HCT116 (cell line): ENCODE measurements around the gene CALN1. TPM values are rescaled to one million over a fixed set of nuclear protein-coding genes. Genes with fewer than 3 reads are reported as not detected.
"Not testable (repeated sequence)": the region's sequence is repeated elsewhere in the genome, so short reads cannot be mapped to it uniquely, and the experiment has no call there.

ENCODE experiments used
- ATAC-seq: fragments of 200-7000 bp; cut with Tn5 transposase; 2 replicates; pipeline ENCODE4 v1.9.1; 2020; ENCODE audit warnings: mild to moderate bottlenecking, moderate library complexity
- BruUV-seq: library from RNA; stranded (reverse); fragments of 400-500 nt; replicated peaks from 2 replicates; lab custom pipeline; 2021; lab: Mats Ljungman, UMichigan
- CTCF ChIA-PET: fragments of 300-600 bp; sonication (Branson Sonifier 250); formaldehyde crosslinking; loops from one replicate; lab custom pipeline; 2021; ENCODE audit warnings: antibody characterized with exemption; lab: Charles Lee
- POLR2A ChIA-PET: fragments of 300-600, 350-600 bp; sonication (Branson Sonifier 250); formaldehyde crosslinking; loops from one replicate; lab custom pipeline; 2021; ENCODE audit warnings: antibody characterized with exemption; lab: Charles Lee
- RAD21 ChIA-PET, 2 experiments: fragments of 300-600 bp; sonication (Branson Sonifier 250); formaldehyde crosslinking; loops; one replicate each; lab custom pipeline; 2023; ENCODE audit warnings: low total read pairs in 2 of 2; ENCODE audit not compliant: uncharacterized antibody in 2 of 2, unreplicated experiment in 2 of 2, low non-redundant PET in 1 of 2; lab: Charles Lee
- DNase-seq: peaks from one replicate; pipeline ENCODE4 v3.0.0-alpha.2; 2010; ENCODE audit warnings: low read depth, low spot score
- H2AFZ ChIP-seq: fragments of 200-600 bp; shearing (Covaris generic), sonication (generic); 2 replicates; pipeline ENCODE4 v1.6.1; 2017; ENCODE audit warnings: low read depth, mixed run types, mixed read lengths, antibody characterized with exemption, low read length; ENCODE audit not compliant: poor library complexity, severe bottlenecking
- H3K27ac ChIP-seq: 2 replicates; pipeline ENCODE4 v1.5.1; 2012; ENCODE audit warnings: low read depth, low read length
- H3K27me3 ChIP-seq: fragments of 200-600 bp; sonication (generic); 2 replicates; pipeline ENCODE4 v1.6.1; 2016; ENCODE audit warnings: mixed run types, low read length, mixed read lengths; ENCODE audit not compliant: insufficient read depth
- H3K36me3 ChIP-seq, 2 experiments: fragments of 200-500 bp in 1 of 2; fragments of 200-600 bp in 1 of 2; sonication (Bioruptor generic) in 1 of 2; sonication (generic) in 1 of 2; 2 replicates each; pipeline versions ENCODE4 v1.5.1 to v1.6.1; 2014 to 2016; ENCODE audit warnings: low read length in 2 of 2, inconsistent platforms in 1 of 2, mixed read lengths in 1 of 2, mixed run types in 1 of 2; ENCODE audit not compliant: insufficient read depth in 2 of 2, control insufficient read depth in 1 of 2
- H3K4me1 ChIP-seq, 2 experiments: fragments of 200-600 bp in 1 of 2; sonication (generic) in 1 of 2; 2 replicates each; pipeline versions ENCODE4 v1.5.1 to v1.6.1; 2012 to 2017; ENCODE audit warnings: low read length in 2 of 2, inconsistent platforms in 1 of 2, mild to moderate bottlenecking in 1 of 2, mixed read lengths in 1 of 2, mixed run types in 1 of 2, moderate library complexity in 1 of 2; ENCODE audit not compliant: insufficient read depth in 2 of 2, control insufficient read depth in 1 of 2
- H3K4me2 ChIP-seq: fragments of 200-600 bp; sonication (generic); 2 replicates; pipeline ENCODE4 v1.6.1; 2017; ENCODE audit warnings: mixed run types, low read length, mixed read lengths
- H3K4me3 ChIP-seq, 2 experiments: fragments of 200-600 bp in 1 of 2; sonication (generic) in 1 of 2; replicated peaks in 1 of 2; 2 replicates each; pipeline ENCODE4 v1.5.1; 2011 to 2016; ENCODE audit warnings: low read length in 2 of 2, control low read depth in 1 of 2, low read depth in 1 of 2, mild to moderate bottlenecking in 1 of 2, mixed read lengths in 1 of 2, mixed run types in 1 of 2
- H3K79me2 ChIP-seq: fragments of 200-600 bp; sonication (generic); 2 replicates; pipeline ENCODE4 v1.6.1; 2017; ENCODE audit warnings: mild to moderate bottlenecking, mixed run types, low read length, moderate library complexity, mixed read lengths; ENCODE audit not compliant: insufficient read depth
- H3K9ac ChIP-seq: fragments of 200-600 bp; sonication (generic); 2 replicates; pipeline ENCODE4 v1.6.1; 2016; ENCODE audit warnings: low read length, mixed read lengths
- H3K9me2 ChIP-seq: fragments of 200-600 bp; sonication (generic), shearing (Covaris generic); 2 replicates; pipeline ENCODE4 v1.6.1; 2017; ENCODE audit warnings: mixed run types, mild to moderate bottlenecking, moderate library complexity; ENCODE audit not compliant: insufficient read depth
- H3K9me3 ChIP-seq, 2 experiments: fragments of 200-500 bp in 1 of 2; fragments of 200-600 bp in 1 of 2; sonication (Bioruptor generic) in 1 of 2; sonication (generic) in 1 of 2; 2 replicates each; pipeline ENCODE4 v1.6.1; 2014 to 2017; ENCODE audit warnings: low read length in 2 of 2, mixed read lengths in 2 of 2, inconsistent platforms in 1 of 2, low read depth in 1 of 2, mild to moderate bottlenecking in 1 of 2, mixed run types in 1 of 2, moderate library complexity in 1 of 2; ENCODE audit not compliant: control insufficient read depth in 1 of 2, insufficient read depth in 1 of 2
- H4K20me1 ChIP-seq: fragments of 200-600 bp; sonication (generic), shearing (Covaris generic); 2 replicates; pipeline ENCODE4 v1.6.1; 2017; ENCODE audit warnings: mixed run types, mild to moderate bottlenecking, moderate library complexity; ENCODE audit not compliant: insufficient read depth
- EGR1 ChIP-seq: IDR thresholded peaks from 2 replicates; pipeline ENCODE4 v1.6.1; 2012; ENCODE audit warnings: low read depth
- ZNF274 ChIP-seq: fragments of 200-500 bp; sonication (Bioruptor generic); IDR thresholded peaks from 2 replicates; pipeline ENCODE4 v1.6.1; 2014; ENCODE audit warnings: mild to moderate bottlenecking, low read depth, low read length, inconsistent platforms
- intact Hi-C: fragments of 100-400 bp; cut with micrococcal nuclease; formaldehyde crosslinking; loops from 2 replicates; pipeline ENCODE4 v1.10.0; 2022
- total RNA-seq: library from RNA; stranded (reverse); gene quantifications from one replicate; pipeline ENCODE4 v1.2.1, GENCODE V29; 2021; ENCODE audit not compliant: unreplicated experiment
- TF ChIP-seq, protein P1 (sequence below), 3 experiments: fragments of 200-600 bp in 1 of 3; sonication (generic) in 1 of 3; IDR thresholded peaks in 2 of 3; conservative IDR thresholded peaks in 1 of 3; 2 replicates each; pipeline ENCODE4 v1.5.1; 2012 to 2017; ENCODE audit warnings: low read depth in 2 of 3, low read length in 2 of 3, antibody characterized with exemption in 1 of 3, borderline replicate concordance in 1 of 3, control low read depth in 1 of 3, mild to moderate bottlenecking in 1 of 3, mixed read lengths in 1 of 3, mixed run types in 1 of 3, moderate library complexity in 1 of 3; ENCODE audit not compliant: insufficient read depth in 1 of 3

Gene CALN1
- total RNA-seq, 1 experiment from 2014 or later: 0.17 TPM

DNA sequence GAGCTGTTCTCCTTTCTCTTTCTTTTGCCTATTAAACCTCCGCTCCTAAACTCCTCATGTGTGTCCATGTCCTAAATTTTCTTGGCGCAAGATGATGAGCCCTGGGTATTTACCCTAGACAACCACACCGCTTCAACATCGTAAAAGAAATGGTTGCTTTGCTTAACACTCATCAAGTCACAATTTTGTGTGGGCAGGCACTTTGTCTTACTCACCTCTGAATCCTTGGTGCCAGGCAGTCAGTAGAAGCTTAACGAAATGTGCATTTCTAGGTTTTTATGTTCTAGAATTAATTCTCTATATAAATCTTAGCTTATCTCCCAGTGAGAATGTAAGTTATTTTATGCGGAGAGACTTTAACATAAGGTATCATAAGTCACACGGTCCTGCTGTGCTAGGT lies 478.7 kb downstream of the CALN1 start:
- ChIA-PET CTCF (no interaction called here), POLR2A (no interaction called here)
- intact Hi-C loops: no loop called here
- peaks cover 8% of the 10 kb centered on the region in 2 experiments; a peak in 2 of 4 replicates for H3K9me3 ChIP-seq
- TF ChIP-seq ZNF274: no peak
- TF ChIP-seq, all 23 proteins: peak for 0
- no peaks in the 10 kb centered on the region for H3K4me1 ChIP-seq
- no TSS peak for BruUV-seq
- H3K4me3 ChIP-seq: no peak overlapping the region
- H4K20me1 ChIP-seq: no peaks in the 10 kb centered on the region
- no peaks in the 10 kb centered on the region for H3K79me2 ChIP-seq
- no peak overlapping the region for H3K27ac ChIP-seq
- no peaks in the 10 kb centered on the region for H3K36me3 ChIP-seq
- ATAC-seq (no peak), DNase-seq (no peak)
- H3K9ac ChIP-seq: no peak overlapping the region
- H3K27me3 ChIP-seq: no peaks in the 10 kb centered on the region
- RAD21 ChIA-PET: no interaction called here
- no peak overlapping the region for H2AFZ ChIP-seq
- no peaks in the 10 kb centered on the region for H3K9me2 ChIP-seq
- no peak overlapping the region for H3K4me2 ChIP-seq

DNA sequence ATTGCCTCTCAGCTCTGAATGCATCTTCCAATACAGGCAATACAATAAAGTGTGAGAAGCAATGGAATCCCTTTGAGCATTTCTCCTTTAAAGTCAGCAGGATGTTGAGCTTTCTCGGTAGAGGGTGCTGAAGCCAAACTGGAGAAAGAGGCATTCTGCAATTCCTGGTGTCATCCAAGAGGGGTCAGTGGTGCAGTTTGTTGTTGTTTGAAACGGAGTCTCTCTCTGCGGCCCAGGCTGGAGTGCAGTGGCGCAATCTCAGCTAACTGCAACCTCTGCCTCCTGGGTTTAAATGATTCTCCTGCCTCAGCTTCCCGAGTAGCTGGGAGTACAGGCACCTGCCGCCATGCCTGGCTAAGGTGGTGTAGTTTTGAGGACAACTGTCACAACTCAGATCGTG lies 486.5 kb downstream of the CALN1 start:
- DNase-seq: no peak
- H3K4me2 ChIP-seq: no peak overlapping the region
- H4K20me1 ChIP-seq: no peaks in the 10 kb centered on the region
- no peak overlapping the region for H3K4me3 ChIP-seq
- ChIA-PET RAD21 (no interaction called here), CTCF (no interaction called here), POLR2A (no interaction called here)
- peaks cover 4 to 17% of the 10 kb centered on the region in 2 experiments; a peak in 2 of 4 replicates for H3K9me3 ChIP-seq
- intact Hi-C loops: no loop called here
- H3K9me2 ChIP-seq: no peaks in the 10 kb centered on the region
- H3K79me2 ChIP-seq: no peaks in the 10 kb centered on the region
- H3K9ac ChIP-seq: no peak overlapping the region
- no TSS peak for BruUV-seq
- no peaks in the 10 kb centered on the region for H3K27me3 ChIP-seq
- H3K27ac ChIP-seq: no peak overlapping the region
- TF ChIP-seq, protein P1, sequence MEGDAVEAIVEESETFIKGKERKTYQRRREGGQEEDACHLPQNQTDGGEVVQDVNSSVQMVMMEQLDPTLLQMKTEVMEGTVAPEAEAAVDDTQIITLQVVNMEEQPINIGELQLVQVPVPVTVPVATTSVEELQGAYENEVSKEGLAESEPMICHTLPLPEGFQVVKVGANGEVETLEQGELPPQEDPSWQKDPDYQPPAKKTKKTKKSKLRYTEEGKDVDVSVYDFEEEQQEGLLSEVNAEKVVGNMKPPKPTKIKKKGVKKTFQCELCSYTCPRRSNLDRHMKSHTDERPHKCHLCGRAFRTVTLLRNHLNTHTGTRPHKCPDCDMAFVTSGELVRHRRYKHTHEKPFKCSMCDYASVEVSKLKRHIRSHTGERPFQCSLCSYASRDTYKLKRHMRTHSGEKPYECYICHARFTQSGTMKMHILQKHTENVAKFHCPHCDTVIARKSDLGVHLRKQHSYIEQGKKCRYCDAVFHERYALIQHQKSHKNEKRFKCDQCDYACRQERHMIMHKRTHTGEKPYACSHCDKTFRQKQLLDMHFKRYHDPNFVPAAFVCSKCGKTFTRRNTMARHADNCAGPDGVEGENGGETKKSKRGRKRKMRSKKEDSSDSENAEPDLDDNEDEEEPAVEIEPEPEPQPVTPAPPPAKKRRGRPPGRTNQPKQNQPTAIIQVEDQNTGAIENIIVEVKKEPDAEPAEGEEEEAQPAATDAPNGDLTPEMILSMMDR (IDR thresholded peaks at IDR 0.05 in 2 of 3, conservative IDR thresholded peaks at IDR 0.05 in 1 of 3; ENCODE audit: borderline replicate concordance in 1 of 3, insufficient read depth in 1 of 3, low read depth in 2 of 3, low read length in 2 of 3): peak; percentile 10 to 20 (median 11); a peak in 2 of 6 replicates
- no peak for TF ChIP-seq EGR1
- no peak overlapping the region for H2AFZ ChIP-seq
- no peak for ATAC-seq
- H3K36me3 ChIP-seq: no peaks in the 10 kb centered on the region
- no peaks in the 10 kb centered on the region for H3K4me1 ChIP-seq

DNA sequence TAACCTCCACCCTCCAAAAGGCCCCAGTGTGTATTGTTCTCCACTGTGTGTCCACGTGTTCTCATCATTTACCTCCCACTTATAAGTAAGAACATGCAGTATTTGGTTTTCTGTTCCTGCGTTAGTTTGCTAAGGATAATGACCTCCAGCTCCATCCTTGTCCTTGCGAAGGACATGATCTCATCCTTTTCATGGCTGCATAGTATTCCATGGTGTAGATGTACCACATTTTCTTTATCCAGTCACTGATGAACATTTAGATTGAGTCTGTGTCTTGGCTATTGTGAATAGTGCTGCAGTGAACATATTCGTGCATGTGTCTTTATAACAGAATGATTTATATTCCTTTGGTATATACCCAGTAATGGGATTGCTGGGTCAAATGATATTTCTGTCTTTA lies 497.9 kb downstream of the CALN1 start:
- intact Hi-C loops, H3K4me1 ChIP-seq, CTCF ChIA-PET, RAD21 ChIA-PET, H3K4me3 ChIP-seq, H4K20me1 ChIP-seq, H3K9ac ChIP-seq, ATAC-seq, H3K9me2 ChIP-seq, BruUV-seq, H3K79me2 ChIP-seq, DNase-seq, H3K4me2 ChIP-seq, H3K36me3 ChIP-seq, H2AFZ ChIP-seq, POLR2A ChIA-PET, H3K27me3 ChIP-seq, H3K9me3 ChIP-seq, H3K27ac ChIP-seq: not testable (repeated sequence)
